ENCODE measurements around the gene MYO1E.
"Not testable (repeated sequence)": the region's sequence is repeated elsewhere in the genome, so short reads cannot be mapped to it uniquely, and the experiment has no call there.

Gene MYO1E

GRCh38 chr15:59372352-59373211 lies at the start of gene MYO1E:
TSS of gene MYO1E (minus strand) at chr15:59372871. CDS start at chr15:59372500, 371 bp downstream.
- DNase-seq (ENCODE audit: low spot score) = peak; percentile 32

GRCh38 chr15:59420986-59421618 lies 48.4 kb upstream of the MYO1E start:
- DNase-seq (ENCODE audit: low spot score) = no peak

GRCh38 chr15:59420108-59420507 lies 47.4 kb upstream of the MYO1E start:
- no peak for DNase-seq (ENCODE audit: low spot score)

DNA sequence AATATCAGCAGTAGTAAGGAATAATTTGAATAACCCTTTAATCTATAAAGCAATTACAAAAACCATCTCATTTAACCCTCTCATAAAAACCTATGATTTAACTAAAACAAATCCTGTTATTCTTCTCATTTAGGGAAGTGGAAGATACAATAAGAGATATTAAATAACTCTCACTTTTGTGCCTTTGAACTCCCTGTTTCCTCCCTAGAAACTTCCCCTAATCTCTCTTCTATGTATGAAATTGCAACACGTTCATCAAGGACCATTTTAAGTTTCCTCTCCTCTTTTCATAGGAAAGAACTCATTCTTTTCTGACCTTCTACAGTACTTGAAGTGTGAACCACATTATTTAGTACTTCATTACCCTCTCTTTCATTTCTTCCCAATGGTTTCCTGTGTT lies 46.5 kb upstream of the MYO1E start:
- DNase-seq (ENCODE audit: low spot score) = no peak

GRCh38 chr15:59416816-59417215 lies 44.1 kb upstream of the MYO1E start:
- no peak for DNase-seq (ENCODE audit: low spot score)

- no peak for DNase-seq (ENCODE audit: low spot score)
Measured at GRCh38 chr15:59413577-59413976, 40.9 kb upstream of the MYO1E start.

- no peak for DNase-seq (ENCODE audit: low spot score)
Measured at GRCh38 chr15:59410391-59410896, 37.8 kb upstream of the MYO1E start.

DNA sequence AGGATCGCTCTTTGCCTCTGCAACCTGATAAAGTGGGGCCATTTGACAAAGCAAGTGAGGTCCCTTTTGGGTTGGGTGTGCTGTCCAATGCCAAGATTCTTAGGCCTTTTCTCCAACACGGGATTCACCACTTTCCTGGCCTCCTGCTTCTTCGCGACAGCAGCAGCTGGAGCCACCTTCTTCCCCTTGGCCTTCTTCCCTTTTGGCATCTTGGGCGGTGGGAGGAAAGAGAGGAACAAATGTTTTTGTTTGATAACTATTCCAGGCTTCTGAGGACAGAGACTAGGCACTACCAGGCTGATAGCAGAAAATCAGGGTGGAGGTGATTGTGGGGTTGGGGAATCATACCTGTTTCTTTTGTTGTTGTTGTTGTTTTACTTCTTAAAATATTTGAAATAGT lies 35.3 kb upstream of the MYO1E start:
- DNase-seq (ENCODE audit: low spot score) = no peak

- no peak for DNase-seq (ENCODE audit: low spot score)
Measured at GRCh38 chr15:59406446-59406845, 33.8 kb upstream of the MYO1E start.

DNA sequence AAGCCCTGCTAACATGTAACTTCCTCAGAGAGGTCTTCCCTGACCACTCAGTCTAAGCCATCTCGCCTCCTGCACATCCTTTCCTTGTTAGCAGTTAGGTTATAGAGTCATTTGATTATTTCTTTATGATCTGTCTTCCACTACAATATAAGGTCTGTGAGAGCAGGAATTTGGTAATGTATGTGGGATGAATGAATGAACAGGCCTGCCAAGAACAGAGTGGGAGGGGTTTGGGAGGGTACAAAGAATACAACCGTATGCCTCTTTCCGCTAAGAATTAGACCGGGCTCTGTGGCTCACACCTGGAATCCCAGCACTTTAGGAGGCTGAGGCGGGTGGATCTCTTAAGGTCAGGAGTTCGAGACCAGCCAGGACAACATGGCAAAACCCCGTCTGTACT lies 32.4 kb upstream of the MYO1E start:
- DNase-seq (ENCODE audit: low spot score) = no peak

DNA sequence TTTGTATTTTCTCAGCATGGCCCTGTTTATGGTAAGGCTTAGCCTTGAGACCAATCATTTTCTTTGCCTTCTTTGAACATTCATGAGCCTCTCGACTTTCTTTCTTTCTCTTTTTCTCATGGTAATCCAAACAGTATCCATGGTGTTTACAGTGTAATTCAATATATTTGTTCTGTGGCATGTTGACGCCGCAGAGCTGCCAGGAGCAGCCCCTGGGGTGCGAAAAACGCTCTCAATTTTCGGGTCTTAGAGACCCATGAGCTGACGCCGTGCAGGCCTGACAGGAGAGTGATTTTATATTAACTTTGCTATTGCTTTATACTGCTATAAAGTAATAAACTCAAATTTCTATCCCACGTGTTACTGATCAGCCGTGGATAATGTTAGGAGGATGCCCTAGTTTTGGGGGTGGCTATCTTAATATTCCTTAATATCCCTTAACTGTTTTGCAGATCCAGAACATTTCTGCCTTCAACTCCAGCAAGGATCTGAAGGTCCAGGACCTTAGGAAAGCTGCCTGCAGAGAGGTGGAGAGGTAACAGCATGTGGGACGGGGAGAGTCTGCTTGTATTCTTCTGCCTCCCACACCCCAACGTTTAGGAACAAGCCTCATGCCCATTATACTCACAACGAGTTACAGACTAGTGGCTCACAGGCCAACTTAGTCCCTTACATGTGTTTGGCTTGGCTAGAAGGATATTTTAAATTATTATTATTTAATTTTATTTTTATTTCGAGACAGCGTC lies 29.3 kb upstream of the MYO1E start:
- no peak for DNase-seq (ENCODE audit: low spot score)

GRCh38 chr15:59401051-59401823 lies 28.6 kb upstream of the MYO1E start:
- not testable (repeated sequence) for DNase-seq (ENCODE audit: low spot score)

- DNase-seq (ENCODE audit: low spot score) = no peak
Measured at GRCh38 chr15:59400103-59400813, 27.6 kb upstream of the MYO1E start.

- no peak for DNase-seq (ENCODE audit: low spot score)
Measured at GRCh38 chr15:59399465-59400102, 26.9 kb upstream of the MYO1E start.

GRCh38 chr15:59398220-59398619 lies 25.5 kb upstream of the MYO1E start:
- no peak for DNase-seq (ENCODE audit: low spot score)

GRCh38 chr15:59396679-59397078 lies 24.0 kb upstream of the MYO1E start:
- no peak for DNase-seq (ENCODE audit: low spot score)

DNA sequence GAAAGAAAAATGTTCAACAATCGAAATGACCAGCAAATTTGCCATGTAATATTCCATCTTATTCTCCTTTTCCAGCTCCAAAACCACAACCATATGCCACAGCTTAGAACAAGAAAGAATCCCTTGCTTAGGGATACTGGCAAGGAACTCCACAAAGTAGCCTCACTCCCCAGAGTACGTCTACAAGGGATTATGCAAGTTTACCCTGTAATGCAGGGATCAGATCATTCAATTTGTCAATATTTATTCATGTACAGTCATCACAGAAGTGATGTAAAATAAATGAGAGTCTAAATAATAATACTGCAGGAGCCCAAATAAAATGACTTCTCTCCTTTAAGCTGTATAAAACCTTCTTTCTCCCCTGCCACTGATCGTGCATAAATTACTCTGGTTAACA lies 23.5 kb upstream of the MYO1E start:
- no peak for DNase-seq (ENCODE audit: low spot score)

GRCh38 chr15:59394166-59394661 lies 21.5 kb upstream of the MYO1E start:
- DNase-seq (ENCODE audit: low spot score) = no peak

DNA sequence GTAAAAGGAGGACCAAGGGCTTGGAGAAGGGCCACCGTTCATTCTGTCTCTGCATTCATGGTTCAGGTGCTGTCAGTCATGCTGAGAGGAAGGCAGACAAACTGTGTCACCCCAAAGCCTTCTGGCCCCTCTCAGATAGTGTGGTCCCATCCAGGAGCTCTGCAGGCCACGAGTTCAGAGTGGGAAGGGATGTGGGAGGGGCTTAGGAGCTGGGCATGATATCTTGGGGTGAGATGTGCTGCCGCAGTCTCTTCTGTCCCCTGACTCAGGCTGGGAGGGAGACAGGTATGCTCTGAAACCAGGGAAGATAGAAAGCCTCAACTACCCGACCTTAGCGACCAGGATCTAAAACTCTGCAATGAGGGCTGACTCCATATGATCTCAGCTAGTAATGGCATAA lies 19.6 kb upstream of the MYO1E start:
- no peak for DNase-seq (ENCODE audit: low spot score)

DNA sequence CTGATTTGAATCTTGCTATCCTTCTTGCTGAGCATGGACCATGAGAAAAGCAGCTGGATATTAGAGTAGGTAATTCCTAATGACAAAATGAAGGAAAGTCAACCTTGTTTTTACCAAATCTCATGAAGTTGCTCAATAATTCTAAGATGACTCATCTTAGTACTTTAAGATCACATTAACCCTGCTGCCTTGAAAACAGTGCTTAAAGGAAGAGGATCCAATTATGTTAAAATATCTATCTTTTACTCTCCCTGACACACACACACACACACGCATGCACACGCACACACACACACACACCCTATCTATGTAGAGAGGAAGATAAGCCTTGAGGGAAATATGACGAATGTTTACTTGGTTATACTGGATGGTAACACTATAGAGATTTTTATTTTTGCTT lies 16.0 kb upstream of the MYO1E start:
- no peak for DNase-seq (ENCODE audit: low spot score)

Measured in activated CD4-positive, alpha-beta T cell treated with anti-CD3 and anti-CD28 coated beads, Interleukin-2, Interleukin-4, amounts not matched to agents 100 ng/mL and 50 ng/mL, durations not matched to agents 16 hours and 8 hours (primary cell).